Activated CD8-positive, alpha-beta T cell treated with anti-CD3 and anti-CD28 coated beads for 36 hours (primary cell): ENCODE results near the gene CYP4A22. TPM values are rescaled to one million over a fixed set of nuclear protein-coding genes. Genes with fewer than 3 reads are reported as not detected.
"Not testable (repeated sequence)": the region's sequence is repeated elsewhere in the genome, so short reads cannot be mapped to it uniquely, and the experiment has no call there.

Experiments used
- ATAC-seq: fragments of 200-7000 bp; cut with Tn5 transposase; one replicate; pipeline ENCODE4 v1.10.0; 2021; ENCODE audit warnings: mild to moderate bottlenecking, moderate library complexity
- CTCF ChIA-PET: fragments of 350-600 bp; sonication (Branson Sonifier 250); formaldehyde crosslinking; loops from one replicate; lab custom pipeline; 2021; ENCODE audit warnings: antibody characterized with exemption; lab: Charles Lee
- POLR2A ChIA-PET: fragments of 350-600 bp; sonication (Branson Sonifier 250); formaldehyde crosslinking; loops from one replicate; lab custom pipeline; 2021; ENCODE audit warnings: antibody characterized with exemption; lab: Charles Lee
- DNase-seq: peaks from one replicate; pipeline ENCODE4 v3.0.0-alpha.2; 2020
- H3K27ac Mint-ChIP-seq: one replicate; pipeline ENCODE4 v1.8.0; 2021; ENCODE audit warnings: mild to moderate bottlenecking, mixed read lengths
- H3K27me3 Mint-ChIP-seq: one replicate; pipeline ENCODE4 v1.8.0; 2021; ENCODE audit warnings: mixed read lengths
- H3K36me3 Mint-ChIP-seq: one replicate; pipeline ENCODE4 v1.8.0; 2021; ENCODE audit warnings: low read depth, mixed read lengths
- H3K4me1 Mint-ChIP-seq: one replicate; pipeline ENCODE4 v1.8.0; 2021; ENCODE audit warnings: low read depth, mixed read lengths
- H3K4me3 Mint-ChIP-seq: one replicate; pipeline ENCODE4 v1.8.0; 2021; ENCODE audit warnings: mild to moderate bottlenecking, moderate library complexity, mixed read lengths
- H3K9me3 Mint-ChIP-seq: one replicate; pipeline ENCODE4 v1.8.0; 2021; ENCODE audit warnings: mixed read lengths
- CTCF ChIP-seq: fragments of 200-600 bp; IDR thresholded peaks from one replicate; pipeline ENCODE4 v1.8.0; 2022; ENCODE audit warnings: antibody characterized with exemption, mild to moderate bottlenecking
- intact Hi-C: fragments of 100-400 bp; cut with micrococcal nuclease; formaldehyde crosslinking; loops from one replicate; pipeline ENCODE4 v1.10.0; 2022
- total RNA-seq, 2 experiments: library from RNA; stranded (reverse); gene quantifications; one replicate each; pipeline ENCODE4 v1.2.3, GENCODE V29; 2021

CYP4A22 gene
- total RNA-seq, 2 experiments from 2014 or later: not detected

- TF ChIP-seq CTCF: no peak
- no peaks in the 10 kb centered on the region for H3K36me3 Mint-ChIP-seq
Measured at GRCh38 chr1:47137925-47138615, 829 bp downstream of the CYP4A22 start.

DNA sequence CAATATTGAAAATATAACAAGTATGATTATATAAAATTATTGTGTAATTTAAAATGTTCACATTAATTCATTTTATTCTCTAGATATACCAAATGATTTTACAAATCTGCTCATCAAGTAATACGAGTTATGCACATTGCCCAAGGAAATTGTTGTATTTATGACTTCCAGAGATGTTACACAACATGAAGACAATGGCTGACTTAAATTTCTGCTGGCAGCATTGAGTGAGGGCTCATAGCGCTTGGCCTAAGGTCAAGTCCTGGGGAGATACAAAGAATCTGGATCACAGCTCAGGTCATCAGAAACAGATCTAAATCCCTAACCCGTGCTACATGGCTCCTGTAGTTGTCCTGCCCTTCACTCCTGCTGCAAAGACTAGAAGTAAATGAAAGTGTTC is 3.1 kb downstream of the CYP4A22 start:
- H3K4me3 Mint-ChIP-seq, CTCF ChIA-PET, POLR2A ChIA-PET, intact Hi-C loops, H3K27me3 Mint-ChIP-seq, H3K4me1 Mint-ChIP-seq, H3K27ac Mint-ChIP-seq, H3K9me3 Mint-ChIP-seq, DNase-seq, H3K36me3 Mint-ChIP-seq, ATAC-seq: not testable (repeated sequence)

More at GRCh38 chr1:47137925-47138615, 829 bp downstream of the CYP4A22 start:
- POLR2A ChIA-PET: no interaction called here
- no peak for ATAC-seq
- CTCF ChIA-PET: no interaction called here
- intact Hi-C loops: no loop called here
- no peaks in the 10 kb centered on the region for H3K4me1 Mint-ChIP-seq
- no peak overlapping the region for H3K27ac Mint-ChIP-seq
- no peak overlapping the region for H3K4me3 Mint-ChIP-seq
- H3K27me3 Mint-ChIP-seq: peaks cover 1% of the 10 kb centered on the region
- no peak for DNase-seq
- H3K9me3 Mint-ChIP-seq: no peaks in the 10 kb centered on the region

DNA sequence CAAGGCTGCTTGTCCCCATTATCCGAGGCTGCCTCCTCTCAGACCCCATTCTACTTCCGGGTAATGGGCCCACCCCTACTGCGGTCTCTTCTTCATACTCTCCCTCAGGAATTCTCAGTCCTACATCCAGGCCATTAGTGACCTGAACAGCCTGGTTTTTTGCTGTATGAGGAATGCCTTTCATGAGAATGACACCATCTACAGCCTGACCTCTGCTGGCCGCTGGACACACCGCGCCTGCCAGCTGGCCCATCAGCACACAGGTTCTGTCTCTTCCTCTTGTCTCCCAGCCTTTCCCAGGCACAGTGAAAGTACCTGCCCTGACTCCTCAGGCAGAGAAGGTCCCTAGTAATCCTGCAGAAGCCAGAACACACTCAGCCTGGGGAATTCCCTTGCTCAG is 6.4 kb downstream of the CYP4A22 start:
- H3K4me1 Mint-ChIP-seq, H3K36me3 Mint-ChIP-seq, H3K4me3 Mint-ChIP-seq, intact Hi-C loops, ATAC-seq, CTCF ChIA-PET, H3K27me3 Mint-ChIP-seq, H3K27ac Mint-ChIP-seq, DNase-seq, POLR2A ChIA-PET, H3K9me3 Mint-ChIP-seq: not testable (repeated sequence)

GRCh38 chr1:47146495-47146894 is 9.3 kb downstream of the CYP4A22 start:
- H3K9me3 Mint-ChIP-seq, intact Hi-C loops, DNase-seq, CTCF ChIA-PET, H3K27ac Mint-ChIP-seq, H3K4me1 Mint-ChIP-seq, H3K36me3 Mint-ChIP-seq, POLR2A ChIA-PET, ATAC-seq, H3K4me3 Mint-ChIP-seq: not testable (repeated sequence)
- peaks cover 11% of the 10 kb centered on the region for H3K27me3 Mint-ChIP-seq

- Mint-ChIP-seq H3K4me1 (no peaks in the 10 kb centered on the region), H3K36me3 (no peaks in the 10 kb centered on the region), H3K27me3 (peaks cover 15% of the 10 kb centered on the region), H3K27ac (no peak overlapping the region), H3K9me3 (no peaks in the 10 kb centered on the region), H3K4me3 (no peak overlapping the region)
- no peak for ATAC-seq
- CTCF ChIA-PET: no interaction called here
- no peak for TF ChIP-seq CTCF
- no peak for DNase-seq
- intact Hi-C loops: no loop called here
- POLR2A ChIA-PET: no interaction called here
Measured at GRCh38 chr1:47147047-47147785, 10.0 kb downstream of the CYP4A22 start.

DNA sequence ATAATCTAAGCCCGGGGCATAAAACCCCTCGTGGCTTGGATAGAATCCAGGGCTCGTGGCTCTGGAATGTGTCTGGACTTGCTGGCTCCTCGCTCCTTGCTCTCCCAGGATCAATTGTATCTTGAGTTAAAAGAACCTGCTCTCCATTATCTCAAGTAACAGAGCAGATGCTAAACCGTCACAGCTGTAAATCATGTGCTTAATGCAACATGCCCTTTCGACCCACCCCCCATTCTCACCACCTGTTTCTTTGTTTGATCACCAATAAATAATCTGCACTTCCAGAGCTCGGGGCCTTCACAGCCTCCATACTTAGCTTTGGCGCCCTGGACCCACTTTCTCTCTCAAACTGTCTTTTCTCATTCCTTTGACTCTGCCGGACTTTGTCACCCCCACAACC is 11.9 kb downstream of the CYP4A22 start:
- H3K27ac Mint-ChIP-seq, DNase-seq, H3K9me3 Mint-ChIP-seq, H3K4me1 Mint-ChIP-seq, ATAC-seq, H3K36me3 Mint-ChIP-seq, H3K4me3 Mint-ChIP-seq, POLR2A ChIA-PET, intact Hi-C loops, CTCF ChIA-PET: not testable (repeated sequence)
- peaks cover 20% of the 10 kb centered on the region for H3K27me3 Mint-ChIP-seq

DNA sequence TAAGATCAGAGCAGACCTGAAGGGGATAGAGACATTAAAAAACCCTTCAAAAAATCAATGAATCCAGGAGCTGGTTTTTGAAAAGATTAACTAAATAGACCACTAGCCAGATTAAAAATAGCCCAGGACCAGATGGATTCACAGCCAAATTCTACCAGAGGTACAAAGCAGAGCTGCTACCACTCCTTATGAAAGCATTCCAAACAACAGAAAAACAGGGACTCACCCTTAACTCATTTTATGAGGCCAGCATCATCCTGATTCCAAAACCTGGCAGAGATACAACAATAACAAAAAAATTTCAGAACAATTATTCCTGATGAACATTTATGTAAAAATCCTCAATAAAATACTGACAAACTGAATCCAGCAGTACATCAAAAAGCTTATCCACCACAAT is 19.2 kb downstream of the CYP4A22 start:
- peaks cover 22% of the 10 kb centered on the region for H3K27me3 Mint-ChIP-seq
- CTCF ChIA-PET: not testable (repeated sequence)
- peaks cover 11% of the 10 kb centered on the region for H3K9me3 Mint-ChIP-seq

GRCh38 chr1:47157957-47158356 is 20.7 kb downstream of the CYP4A22 start:
- POLR2A ChIA-PET, H3K4me1 Mint-ChIP-seq, H3K36me3 Mint-ChIP-seq, DNase-seq, H3K4me3 Mint-ChIP-seq, H3K27ac Mint-ChIP-seq, intact Hi-C loops, CTCF ChIA-PET, ATAC-seq: not testable (repeated sequence)
- peaks cover 21% of the 10 kb centered on the region for H3K27me3 Mint-ChIP-seq
- H3K9me3 Mint-ChIP-seq: peaks cover 11% of the 10 kb centered on the region

More for the DNA sequence above, 19.2 kb downstream of the CYP4A22 start:
- POLR2A ChIA-PET, DNase-seq, H3K27ac Mint-ChIP-seq, H3K4me3 Mint-ChIP-seq, H3K36me3 Mint-ChIP-seq, H3K4me1 Mint-ChIP-seq, ATAC-seq, intact Hi-C loops: not testable (repeated sequence)
